NCI-H82 (cell line): ENCODE measurements around the gene KLC1.
A peak's percentile ranks its signal among the peaks of the same experiment; 100 is the strongest.
"Not testable (repeated sequence)": the region's sequence is repeated elsewhere in the genome, so short reads cannot be mapped to it uniquely, and the experiment has no call there.

Source experiments
- DNase-seq: peaks from one replicate; lab custom pipeline; 2025; lab: John Stamatoyannopoulos, UW

The KLC1 gene

DNA sequence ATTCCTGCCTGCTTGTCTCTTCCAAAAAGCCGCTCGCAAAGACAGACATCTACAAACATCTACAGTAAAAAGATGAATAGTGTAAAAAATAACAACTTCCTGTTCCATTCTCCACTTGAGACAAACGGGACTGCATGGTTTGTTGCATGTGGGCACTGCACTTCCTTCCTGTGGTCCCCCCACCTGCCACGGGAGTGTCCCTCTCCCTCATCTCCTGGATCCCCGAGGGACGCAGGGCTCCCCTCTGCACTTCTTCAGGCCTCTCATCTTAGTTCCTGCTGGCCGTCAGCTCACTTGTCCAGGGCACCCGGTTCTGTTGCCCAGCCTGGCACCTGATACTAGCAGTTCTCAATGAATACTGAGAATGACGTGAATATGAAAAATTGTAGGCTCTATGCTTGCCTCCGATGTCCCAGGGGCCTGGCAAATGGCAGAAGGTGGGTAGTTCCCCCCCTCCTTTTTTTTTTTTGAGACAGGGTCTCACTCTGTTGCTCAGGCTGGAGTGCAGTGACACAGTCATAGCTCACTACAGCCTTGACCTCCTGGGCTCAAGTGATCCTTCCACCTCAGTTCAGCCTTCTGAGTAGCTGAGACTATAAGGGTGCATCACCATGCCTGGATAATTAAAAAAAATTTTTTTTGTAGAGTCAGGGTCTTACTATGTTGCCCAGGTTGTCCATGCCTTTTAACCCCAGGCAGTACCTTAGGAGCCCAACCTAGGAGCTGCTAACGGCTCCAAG is 3.5 kb upstream of the KLC1 start:
- DNase-seq = no peak

DNA sequence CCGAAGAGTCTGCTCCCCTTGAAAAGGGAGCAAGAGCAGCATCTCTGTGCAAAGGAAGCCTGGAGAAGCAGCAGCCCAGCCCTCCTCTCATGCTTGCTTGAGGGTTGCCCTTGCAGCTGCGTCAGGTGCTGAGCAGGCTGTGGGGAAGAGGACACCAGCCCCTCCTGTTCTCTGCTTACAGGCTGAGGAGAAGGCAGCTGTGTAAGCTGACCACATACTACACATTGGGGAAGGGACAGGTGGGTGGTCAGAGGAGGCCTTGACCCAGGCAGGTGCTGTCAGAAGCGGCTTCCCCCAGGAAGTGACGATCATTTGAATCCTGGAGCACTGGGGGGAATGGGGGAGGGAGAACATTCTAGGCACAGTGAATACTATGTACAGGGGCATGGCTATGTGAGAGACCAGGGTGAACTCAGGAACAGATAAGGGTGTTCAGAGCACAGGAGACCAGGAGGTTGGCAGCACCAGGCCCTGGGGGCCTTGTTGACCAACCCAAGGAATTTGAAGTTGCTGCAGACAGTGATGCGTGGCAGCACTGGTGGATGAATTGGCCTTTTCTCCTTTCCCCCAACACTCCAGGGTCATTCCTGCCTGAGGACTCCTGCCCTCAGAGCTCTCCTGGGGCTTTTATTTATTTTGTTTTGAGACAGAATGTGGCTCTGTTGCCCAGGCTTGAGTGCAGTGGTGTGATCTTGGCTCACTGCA is 2.7 kb upstream of the KLC1 start:
- no peak for DNase-seq

DNA sequence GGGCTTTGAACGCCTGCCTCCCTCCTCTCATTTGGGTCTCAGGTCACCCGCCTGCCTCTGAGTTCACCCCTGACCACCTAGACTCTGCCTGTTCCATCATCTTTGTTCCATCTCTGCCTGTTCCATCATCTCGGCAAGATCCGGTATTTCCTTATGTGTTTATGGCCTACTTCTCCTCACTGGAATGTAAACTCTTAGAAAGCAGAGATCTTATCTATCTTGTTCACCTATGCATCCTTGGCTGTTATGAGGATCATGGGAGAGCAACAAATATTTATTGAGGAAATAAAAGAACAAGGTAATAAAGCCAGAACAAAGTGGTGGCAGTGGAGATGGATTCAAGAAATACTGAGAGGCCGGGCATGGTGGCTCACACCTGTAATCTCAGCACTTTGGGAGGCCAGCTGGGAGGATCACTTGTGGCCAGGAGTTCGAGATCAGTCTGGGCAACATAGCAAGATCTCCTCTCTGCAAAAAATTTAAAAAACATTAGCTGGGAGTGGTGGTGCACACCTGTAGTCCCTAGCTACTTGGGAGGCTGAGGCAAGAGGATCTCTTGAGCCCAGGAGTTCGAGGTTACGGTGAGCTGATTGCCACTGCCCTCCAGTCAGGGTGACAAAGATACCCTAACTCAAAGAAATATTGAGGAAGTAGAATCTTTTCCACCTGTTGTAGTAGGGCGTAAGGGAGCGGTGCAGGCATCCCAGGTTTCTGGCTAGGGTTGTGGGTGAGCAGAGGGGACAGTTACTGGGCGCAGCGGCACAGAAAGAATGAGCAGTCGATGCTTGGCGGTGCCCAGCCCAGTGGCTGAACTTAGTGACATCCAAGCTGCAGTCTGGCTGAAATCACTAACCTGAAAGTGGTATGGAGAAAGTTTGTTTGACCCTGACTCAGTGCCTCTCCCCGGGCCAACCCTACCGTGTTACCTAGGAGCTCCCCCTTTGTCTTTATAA is 1.7 kb upstream of the KLC1 start:
- DNase-seq = no peak

DNA sequence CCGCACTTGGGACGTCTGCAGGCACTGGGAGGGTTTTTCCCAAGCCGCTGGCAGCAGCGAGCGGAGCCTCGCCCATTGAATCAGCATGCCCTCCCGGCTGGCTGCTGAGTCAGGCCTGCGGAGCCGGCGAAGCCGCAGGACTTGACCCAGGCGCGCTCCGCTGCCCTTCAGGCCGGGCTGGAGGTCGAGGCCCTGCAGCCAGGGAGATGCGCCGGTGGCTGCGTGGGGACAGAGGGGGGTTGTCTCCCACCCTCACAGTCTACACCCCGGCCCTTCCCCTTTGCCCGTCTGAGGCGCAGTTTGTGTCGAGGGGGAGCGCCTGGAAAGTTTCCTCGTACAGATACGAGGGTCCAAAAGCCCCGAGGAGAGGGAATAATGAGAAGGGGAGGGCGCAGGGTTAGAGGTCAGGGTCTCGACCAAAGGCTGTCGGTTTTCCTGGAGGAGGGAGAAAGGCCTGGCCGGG is 759 bp upstream of the KLC1 start:
- DNase-seq = no peak

DNA sequence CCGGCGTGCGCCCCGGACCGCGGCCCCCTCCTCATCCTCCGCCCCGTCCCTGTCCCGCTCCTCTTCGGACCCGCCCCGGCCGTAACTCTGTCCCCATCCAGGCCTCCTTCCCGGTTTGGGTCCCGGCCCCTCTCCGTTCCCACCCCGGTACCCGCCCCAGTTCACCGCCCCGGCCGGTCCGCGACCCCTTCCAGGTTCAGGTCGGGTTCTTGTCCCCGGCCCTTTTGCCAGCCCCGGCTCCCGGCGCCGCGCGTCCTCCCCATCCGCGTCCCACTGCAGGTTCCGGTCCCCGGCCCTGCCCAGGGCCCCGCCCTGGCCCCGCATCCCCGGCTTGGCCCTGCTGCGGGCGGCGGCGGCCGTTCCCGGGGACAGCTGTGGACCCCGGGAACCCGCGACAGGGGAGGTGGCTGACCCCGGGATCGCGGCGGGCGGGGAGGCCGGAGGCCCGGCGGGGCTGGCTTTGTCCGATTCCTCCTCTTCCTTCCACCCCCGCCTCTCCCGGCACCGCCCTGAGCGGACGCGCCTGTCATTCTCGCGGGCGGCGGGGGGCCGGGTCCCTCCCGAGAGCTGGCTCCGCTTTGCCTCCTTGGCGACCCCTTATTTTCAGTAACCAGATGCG is 601 bp downstream of the KLC1 start:
- peak; percentile 47 for DNase-seq

DNA sequence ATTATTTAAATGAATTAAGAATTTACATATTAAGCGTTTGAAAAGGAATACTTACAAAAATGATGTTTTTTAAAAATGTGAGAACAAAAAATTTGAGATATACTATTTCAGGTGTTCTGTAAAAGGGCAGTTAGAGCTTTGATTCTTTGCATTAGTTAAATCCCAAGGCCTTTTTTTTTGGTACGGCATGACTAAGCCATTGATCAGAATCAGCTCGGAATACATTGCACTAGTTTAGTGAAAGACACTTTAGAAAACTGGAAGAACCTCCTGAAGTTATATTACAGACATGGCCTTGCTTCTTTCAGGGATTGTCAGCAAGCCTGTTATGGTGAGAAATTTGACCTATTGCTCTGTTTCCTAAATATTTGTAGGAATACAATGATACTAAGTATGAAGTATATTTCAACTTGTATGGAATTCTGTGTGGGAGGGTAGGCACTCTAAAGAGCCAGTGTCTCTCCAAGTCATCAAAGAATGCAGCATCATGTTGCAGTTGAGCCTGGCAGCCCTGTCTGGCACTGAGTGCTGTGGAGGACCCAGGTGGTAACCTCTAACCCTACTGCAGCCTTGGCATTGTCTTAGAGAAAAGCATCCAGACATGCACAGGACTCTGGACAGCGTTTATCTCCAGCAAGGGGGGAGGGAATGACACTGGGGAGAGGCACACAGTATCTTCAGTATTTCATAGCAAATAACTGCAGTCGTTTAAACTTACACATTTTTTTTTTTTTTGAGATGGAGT is 1.5 kb downstream of the KLC1 start:
- no peak for DNase-seq

DNA sequence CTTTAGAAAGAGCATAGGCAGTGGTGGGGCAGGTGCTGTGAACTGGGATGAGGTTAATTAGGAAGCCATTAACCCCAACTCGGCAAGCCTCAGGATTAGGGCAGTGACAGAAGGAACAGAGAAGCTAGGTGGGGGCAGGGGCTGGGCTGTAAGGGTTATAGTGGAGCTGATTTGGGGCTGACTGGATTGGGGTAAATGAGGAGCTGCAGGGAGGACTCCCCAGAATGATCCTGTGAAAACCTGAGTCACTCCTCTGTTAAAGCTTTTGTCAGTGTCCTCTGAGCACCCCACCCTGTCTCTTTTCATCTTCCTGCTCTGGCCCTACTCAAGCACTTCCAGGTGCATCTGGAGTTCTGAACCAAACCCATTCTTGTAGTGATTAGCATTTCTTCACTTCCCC is 4.4 kb downstream of the KLC1 start:
- peak; percentile 88 for DNase-seq

DNA sequence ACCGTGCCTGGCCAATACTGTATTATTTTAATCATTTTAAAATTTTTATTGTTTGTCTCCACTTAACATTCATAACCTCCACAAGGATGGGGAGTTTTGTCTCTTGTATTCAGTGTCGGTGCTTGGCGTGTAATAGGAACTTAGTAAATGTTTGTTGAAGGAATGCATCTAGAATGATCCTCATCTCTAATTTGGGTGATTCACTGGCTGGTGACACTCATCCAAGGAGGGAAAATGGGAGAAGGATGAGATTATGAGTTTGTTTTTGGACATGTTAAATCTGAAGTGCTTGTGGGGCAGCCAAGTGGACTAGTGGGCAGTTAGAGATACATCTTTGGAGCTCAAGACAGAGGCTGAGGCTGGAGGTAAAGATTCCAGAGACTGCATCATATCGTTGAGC is 5.1 kb downstream of the KLC1 start:
- DNase-seq = no peak

DNA sequence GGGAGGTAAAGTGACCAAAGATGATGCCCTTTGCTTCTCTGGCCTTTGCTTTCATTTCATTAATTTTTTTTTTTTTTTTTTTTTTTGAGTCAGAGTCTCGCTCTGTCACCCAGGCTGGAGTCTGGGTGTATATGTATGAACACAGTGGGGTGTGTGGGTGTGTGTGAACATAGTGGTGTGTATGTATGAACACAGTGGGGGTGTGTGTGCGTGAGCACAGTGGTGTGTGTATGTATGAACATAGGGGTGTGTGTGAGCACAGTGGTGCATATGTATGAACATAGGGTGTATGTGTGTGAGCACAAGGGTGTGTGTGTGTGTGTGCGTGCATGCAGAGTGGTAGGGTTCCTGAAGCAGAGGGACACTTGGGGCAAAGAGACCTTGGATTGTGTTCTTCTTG is 9.6 kb downstream of the KLC1 start:
- no peak for DNase-seq

DNA sequence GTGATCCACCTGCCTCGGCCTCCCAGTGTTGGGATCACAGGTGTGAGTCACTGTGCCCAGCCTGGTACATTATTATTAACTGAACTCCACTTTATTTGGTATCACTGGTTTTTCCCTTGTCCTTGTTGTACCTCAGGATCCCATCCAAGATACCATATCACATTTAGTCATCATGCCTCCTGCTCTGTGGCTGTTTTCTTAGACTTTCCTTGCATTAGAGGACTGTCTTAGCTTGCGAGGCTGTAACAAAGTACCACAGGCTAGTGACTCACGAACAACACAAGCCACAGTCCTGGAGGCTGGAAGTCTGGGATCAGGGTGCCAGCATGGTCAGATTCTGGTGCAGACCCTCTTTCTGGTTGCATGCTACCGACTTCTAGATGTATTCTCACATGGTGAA is 12.2 kb downstream of the KLC1 start:
- DNase-seq = no peak

DNA sequence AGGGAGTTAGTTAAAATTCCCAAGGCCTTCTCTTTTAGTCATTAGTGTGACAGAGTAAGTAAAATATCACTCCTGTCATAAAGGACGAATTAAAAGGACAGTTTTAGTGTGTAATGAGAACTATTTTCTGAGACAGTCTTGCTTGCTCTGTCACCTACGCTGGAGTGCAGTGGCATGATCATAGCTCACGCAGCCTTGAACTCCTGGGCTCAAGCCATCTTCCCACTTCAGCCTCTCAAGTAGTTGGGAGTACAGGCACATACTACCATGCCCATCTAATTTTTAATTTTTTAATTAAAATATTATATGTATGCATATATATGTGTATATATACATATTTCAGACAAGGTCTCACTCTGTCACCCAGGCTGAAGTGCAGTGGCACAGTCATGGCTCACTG is 17.2 kb downstream of the KLC1 start:
- DNase-seq = no peak

DNA sequence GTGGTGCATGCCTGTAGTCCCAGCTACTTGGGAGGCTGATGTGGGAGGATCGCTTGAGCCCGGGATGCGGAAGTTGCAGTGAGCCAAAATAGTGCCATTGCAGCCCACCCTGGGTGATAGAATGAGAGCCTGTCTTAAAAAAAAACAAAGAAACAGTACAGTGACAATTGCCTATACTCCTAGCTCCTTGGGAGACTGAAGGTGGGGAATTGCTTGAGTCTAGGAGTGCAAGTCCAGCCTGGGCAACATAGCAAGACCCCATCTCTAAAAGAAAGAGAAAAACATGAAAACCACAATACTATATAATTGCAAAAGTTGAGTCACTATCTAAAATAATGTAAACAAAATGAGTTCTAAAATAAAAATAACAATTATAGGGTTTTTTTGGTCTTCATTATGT is 20.0 kb downstream of the KLC1 start:
- DNase-seq = no peak

DNA sequence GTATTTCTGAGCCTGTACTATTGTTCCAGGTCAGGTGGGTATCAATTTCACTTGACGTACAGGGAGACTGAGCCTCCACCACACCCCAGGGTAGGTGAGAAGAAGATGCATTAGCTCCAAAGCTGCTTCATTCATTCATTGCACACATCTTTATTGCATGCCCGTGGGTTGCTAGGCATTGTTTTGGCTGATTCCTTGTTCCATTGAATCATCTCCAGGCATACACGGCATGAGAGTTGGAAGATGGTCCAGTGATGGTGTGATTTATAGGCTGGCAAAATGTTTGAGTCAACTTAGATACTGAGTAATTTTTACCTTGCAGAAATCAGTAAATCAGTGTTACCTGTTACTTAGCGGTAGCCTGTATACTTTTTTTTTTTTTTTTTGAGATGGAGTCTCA is 21.2 kb downstream of the KLC1 start:
- no peak for DNase-seq

DNA sequence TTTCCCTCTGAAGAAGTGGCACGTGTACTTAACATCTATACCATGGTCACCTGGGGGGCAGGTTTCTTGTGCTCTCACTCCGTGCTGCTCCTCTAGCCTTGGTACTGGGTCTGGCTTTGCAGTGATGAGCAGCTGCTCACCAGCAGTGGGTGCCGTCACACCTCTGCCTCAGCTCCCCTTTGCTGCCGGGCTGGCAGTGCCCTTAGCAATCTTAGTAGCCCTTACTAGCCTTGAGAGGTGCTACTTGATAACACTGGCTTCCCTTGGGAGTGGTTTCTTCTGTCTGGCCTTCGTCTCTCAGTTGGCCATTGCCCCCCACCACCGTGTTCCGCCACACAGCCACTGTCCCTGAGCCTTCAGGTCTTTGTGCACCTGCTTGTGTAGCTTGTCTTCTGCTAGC is 22.6 kb downstream of the KLC1 start:
- no peak for DNase-seq

DNA sequence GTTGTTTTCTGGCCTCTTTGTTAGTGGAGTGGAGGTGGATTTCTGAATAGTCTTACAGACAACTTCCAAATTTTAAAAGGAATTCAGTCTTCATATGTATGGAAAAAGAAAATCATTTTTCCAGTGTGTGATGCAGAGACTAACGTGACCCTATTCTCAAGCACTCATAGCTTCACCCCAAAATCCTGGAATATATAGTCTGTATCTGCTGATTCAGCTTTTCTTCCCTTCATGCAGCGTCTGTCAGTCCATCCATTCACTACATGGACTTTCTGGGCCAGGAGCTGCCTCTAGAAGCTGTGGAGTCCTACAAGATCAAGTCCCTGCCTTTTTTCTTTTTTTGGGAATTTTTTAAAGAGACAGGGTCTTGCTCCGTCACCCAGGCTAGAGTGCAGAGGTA is 23.8 kb downstream of the KLC1 start:
- DNase-seq = no peak

DNA sequence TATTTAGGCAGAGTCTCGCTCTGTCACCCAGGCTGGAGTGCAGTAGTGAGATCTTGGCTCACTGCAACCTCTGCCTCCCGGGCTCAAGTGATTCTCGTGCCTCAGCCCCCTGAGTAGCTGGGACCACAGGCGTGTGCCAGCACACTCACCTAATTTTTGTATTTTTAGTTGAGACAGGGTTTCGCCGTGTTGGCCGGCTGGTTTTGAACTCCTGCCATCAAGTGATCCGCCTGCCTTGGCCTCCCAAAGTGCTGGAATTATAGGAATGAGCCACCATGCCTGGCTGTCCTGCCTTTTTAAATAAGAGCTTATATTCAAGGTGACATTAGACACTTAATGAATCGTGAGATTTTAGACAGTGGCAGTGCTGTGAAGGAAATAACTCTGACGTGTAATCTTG is 24.3 kb downstream of the KLC1 start:
- DNase-seq = not testable (repeated sequence)

DNA sequence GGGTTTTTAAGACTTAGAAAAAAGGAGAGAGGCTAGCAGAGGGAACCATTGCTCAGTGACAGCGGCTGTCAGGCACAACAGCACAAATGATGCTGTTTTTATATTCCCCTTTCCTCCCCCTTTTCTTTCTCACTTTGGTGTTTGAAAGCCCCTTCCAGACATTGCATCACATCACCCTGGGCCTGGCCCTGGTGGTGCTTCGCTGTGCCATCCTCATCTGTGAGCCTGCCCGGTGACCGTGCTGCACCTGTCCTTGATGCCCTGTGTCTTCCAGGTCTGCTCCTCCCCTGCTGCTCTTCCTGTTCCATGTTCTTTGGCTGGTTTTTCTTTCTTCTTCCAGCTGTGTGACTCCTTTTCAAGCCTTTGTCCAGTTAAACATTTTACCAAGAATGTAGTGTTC is 24.8 kb downstream of the KLC1 start:
- DNase-seq = no peak

DNA sequence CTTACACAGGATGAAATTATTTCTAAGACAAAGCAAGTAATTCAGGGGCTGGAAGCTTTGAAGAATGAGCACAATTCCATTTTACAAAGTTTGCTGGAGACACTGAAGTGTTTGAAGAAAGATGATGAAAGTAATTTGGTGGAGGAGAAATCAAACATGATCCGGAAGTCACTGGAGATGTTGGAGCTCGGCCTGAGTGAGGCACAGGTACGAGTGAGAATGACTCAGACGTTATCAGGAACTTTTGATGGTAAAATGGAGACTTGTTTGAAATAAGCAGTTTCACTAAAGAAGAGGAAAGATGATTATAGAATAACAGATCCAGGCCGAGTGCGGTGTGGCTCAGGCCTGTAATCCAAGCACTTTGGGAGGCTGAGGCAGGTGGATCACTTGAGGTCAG is 25.6 kb downstream of the KLC1 start:
- DNase-seq = no peak

DNA sequence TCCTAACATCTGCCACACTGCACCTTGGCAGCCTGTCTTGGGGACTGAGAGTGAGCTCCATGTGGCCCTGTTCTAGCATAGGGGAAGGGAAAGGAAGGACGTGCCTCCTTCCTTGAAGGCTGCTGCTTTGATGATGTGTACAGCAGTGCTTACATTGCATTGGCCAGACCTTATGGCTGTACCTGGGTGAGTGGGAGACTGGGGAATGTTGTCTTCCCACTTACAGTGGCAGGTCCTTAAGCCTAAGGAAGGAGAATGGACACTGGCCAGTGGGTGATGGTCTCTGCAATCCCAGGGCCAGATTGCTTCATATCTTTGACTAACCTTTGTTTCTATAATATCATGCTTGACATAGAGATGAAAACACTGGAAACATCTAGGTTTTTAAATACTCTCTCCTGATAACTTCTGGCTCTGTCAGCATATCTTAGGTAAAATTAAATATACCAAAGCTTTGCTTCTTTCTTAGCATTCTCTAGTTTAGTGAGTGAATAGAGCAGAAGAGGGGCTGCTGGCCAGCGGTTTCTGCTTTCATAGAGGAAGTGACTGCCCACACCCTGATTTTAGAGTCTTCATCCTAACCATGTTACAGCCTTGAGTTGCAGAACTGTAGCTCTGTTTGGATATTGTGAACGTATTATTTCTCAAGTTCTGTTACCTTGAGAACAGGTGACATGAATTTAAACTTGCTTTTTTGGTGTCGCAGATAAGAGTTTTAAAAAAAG is 27.2 kb downstream of the KLC1 start:
- DNase-seq = no peak

DNA sequence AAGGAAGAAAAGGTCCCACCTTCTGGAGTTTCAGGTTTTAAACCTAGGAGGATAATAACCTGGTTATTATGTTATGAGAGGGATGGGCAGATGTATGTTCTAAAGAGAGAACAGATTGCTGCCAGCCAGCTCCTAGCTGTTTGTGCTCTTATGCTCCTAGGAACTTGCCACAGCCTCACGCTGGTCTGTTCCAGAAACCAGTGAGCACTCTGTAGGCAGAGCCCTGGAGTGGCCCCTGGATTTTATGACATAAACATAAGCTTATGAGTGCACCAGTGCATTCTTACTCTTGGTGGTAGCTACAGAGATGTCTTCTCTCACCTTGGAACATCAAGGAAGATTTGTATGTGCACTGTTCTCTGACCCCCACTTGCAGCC is 27.7 kb downstream of the KLC1 start:
- no peak for DNase-seq

DNA sequence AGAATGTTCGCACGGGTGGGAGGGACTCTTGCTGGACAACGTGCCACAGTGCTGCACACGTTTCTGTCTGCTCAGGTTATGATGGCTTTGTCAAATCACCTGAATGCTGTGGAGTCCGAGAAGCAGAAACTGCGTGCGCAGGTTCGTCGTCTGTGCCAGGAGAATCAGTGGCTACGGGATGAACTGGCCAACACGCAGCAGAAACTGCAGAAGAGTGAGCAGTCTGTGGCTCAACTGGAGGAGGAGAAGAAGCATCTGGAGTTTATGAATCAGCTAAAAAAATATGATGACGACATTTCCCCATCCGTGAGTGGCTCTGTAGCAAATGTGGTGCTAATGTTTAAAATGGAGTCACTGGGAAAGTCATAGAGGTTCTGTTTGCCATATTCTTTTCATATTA is 28.5 kb downstream of the KLC1 start:
- DNase-seq = no peak
